ENCODE data around the gene SOX5. TPM values are rescaled to one million over a fixed set of nuclear protein-coding genes. Genes with fewer than 3 reads are reported as not detected.
"Not testable (repeated sequence)": the region's sequence is repeated elsewhere in the genome, so short reads cannot be mapped to it uniquely, and the experiment has no call there.

The SOX5 gene
- total RNA-seq, 1 donor from 2014 or later: 209 TPM

- no peak for DNase-seq
Measured at GRCh38 chr12:23752245-23752644, 197.2 kb downstream of the SOX5 start.

GRCh38 chr12:23751641-23752040, 197.8 kb downstream of the SOX5 start:
- DNase-seq: no peak

- no peak for DNase-seq
Measured at GRCh38 chr12:23750923-23751322, 198.5 kb downstream of the SOX5 start.

GRCh38 chr12:23744696-23745095, 204.8 kb downstream of the SOX5 start:
- no peak for DNase-seq

- no peak for DNase-seq
Measured at GRCh38 chr12:23742574-23742973, 206.9 kb downstream of the SOX5 start.

- no peak for DNase-seq
Measured at GRCh38 chr12:23731493-23731892, 218.0 kb downstream of the SOX5 start.

- no peak for DNase-seq
Measured at GRCh38 chr12:23731035-23731434, 218.4 kb downstream of the SOX5 start.

GRCh38 chr12:23729359-23729758, 220.1 kb downstream of the SOX5 start:
- DNase-seq: no peak

GRCh38 chr12:23726646-23727045, 222.8 kb downstream of the SOX5 start:
- no peak for DNase-seq

GRCh38 chr12:23722655-23723054, 226.8 kb downstream of the SOX5 start:
- DNase-seq: no peak

- DNase-seq: no peak
Measured at GRCh38 chr12:23721268-23721667, 228.2 kb downstream of the SOX5 start.

GRCh38 chr12:23719493-23719892, 230.0 kb downstream of the SOX5 start:
- DNase-seq: no peak

- not testable (repeated sequence) for DNase-seq
Measured at GRCh38 chr12:23710361-23710760, 239.1 kb downstream of the SOX5 start.

GRCh38 chr12:23708185-23708837, 241.2 kb downstream of the SOX5 start:
- DNase-seq: no peak

GRCh38 chr12:23707270-23707669, 242.2 kb downstream of the SOX5 start:
- DNase-seq: no peak

- DNase-seq: no peak
Measured at GRCh38 chr12:23704992-23705943, 244.2 kb downstream of the SOX5 start.

- no peak for DNase-seq
Measured at GRCh38 chr12:23703051-23703450, 246.4 kb downstream of the SOX5 start.

GRCh38 chr12:23699031-23699430, 250.4 kb downstream of the SOX5 start:
- DNase-seq: no peak

- DNase-seq: no peak
Measured at GRCh38 chr12:23694920-23695319, 254.6 kb downstream of the SOX5 start.

GRCh38 chr12:23694307-23694706, 255.2 kb downstream of the SOX5 start:
- no peak for DNase-seq

GRCh38 chr12:23687947-23688346, 261.5 kb downstream of the SOX5 start:
- no peak for DNase-seq

- DNase-seq: no peak
Measured at GRCh38 chr12:23686095-23686494, 263.4 kb downstream of the SOX5 start.

- DNase-seq: no peak
Measured at GRCh38 chr12:23684121-23684520, 265.3 kb downstream of the SOX5 start.

- no peak for DNase-seq
Measured at GRCh38 chr12:23681237-23681636, 268.2 kb downstream of the SOX5 start.
